Upper lobe of left lung (tissue), 4 donors: ENCODE measurements around the gene ZNF488.

ENCODE experiments used
- EP300 ChIP-seq, 4 donors: sonication (generic); formaldehyde crosslinking; IDR thresholded peaks; one replicate each; pipeline ENCODE4 v1.5.1; 2017; ENCODE audit warnings: antibody characterized with exemption in 4 of 4, control low read depth in 2 of 4
- POLR2A ChIP-seq, 4 donors: fragments of 450-650 bp; IDR thresholded peaks; one replicate each; pipeline ENCODE4 v1.5.1; 2016 to 2017; ENCODE audit warnings: antibody characterized with exemption in 4 of 4, mild to moderate bottlenecking in 2 of 4
- POLR2AphosphoS5 ChIP-seq, 2 donors: sonication (generic); formaldehyde crosslinking; IDR thresholded peaks; one replicate each; pipeline ENCODE4 v1.5.1; 2017; ENCODE audit warnings: antibody characterized with exemption in 2 of 2
- TF ChIP-seq, protein P1 (sequence below), 6 experiments: fragments of 450-650 bp in 4 of 6; fragments of 200-600 bp in 2 of 6; sonication (generic) in 2 of 6; IDR thresholded peaks; one replicate each; pipeline ENCODE4 v1.5.1; 2016 to 2019; ENCODE audit warnings: antibody characterized with exemption in 6 of 6

DNA sequence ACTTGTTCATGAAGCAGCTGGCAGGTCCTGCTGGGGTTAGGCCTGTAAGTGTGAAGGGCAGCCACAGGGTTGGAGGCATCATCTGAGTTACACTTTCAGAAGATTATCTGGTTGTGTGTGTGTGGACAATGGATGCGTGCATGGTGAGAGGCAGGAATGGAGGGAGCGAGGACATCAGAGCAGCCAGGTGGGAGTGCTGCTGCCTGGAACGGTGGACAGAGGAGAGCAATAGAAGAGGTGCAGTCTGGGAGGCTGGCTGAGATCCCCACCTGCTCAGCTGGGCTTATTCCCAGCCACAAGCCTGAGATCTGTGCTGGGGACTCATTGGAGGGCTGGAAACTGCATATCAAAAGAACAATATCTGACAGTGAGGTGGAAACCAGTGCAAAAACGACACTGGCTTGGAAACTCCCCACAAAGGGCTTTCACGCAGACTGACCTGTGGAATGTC is 17.9 kb downstream of the ZNF488 start:
- TF ChIP-seq, protein P1, sequence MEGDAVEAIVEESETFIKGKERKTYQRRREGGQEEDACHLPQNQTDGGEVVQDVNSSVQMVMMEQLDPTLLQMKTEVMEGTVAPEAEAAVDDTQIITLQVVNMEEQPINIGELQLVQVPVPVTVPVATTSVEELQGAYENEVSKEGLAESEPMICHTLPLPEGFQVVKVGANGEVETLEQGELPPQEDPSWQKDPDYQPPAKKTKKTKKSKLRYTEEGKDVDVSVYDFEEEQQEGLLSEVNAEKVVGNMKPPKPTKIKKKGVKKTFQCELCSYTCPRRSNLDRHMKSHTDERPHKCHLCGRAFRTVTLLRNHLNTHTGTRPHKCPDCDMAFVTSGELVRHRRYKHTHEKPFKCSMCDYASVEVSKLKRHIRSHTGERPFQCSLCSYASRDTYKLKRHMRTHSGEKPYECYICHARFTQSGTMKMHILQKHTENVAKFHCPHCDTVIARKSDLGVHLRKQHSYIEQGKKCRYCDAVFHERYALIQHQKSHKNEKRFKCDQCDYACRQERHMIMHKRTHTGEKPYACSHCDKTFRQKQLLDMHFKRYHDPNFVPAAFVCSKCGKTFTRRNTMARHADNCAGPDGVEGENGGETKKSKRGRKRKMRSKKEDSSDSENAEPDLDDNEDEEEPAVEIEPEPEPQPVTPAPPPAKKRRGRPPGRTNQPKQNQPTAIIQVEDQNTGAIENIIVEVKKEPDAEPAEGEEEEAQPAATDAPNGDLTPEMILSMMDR (IDR thresholded peaks at IDR 0.05), result no peak
- TF ChIP-seq POLR2A (IDR thresholded peaks at IDR 0.05) (no peak), EP300 (IDR thresholded peaks at IDR 0.05) (no peak), POLR2AphosphoS5 (IDR thresholded peaks at IDR 0.05) (no peak)
